NB4 (cell line): ENCODE measurements around the gene HBA1.

ENCODE experiments used
- POLR2A ChIP-seq: IDR thresholded peaks from 2 replicates; pipeline ENCODE4 v1.6.1; 2011; ENCODE audit warnings: mild to moderate bottlenecking; ENCODE audit not compliant: insufficient read length; ENCODE audit errors: extremely low read depth
- TF ChIP-seq, protein P1 (sequence below): IDR thresholded peaks from one replicate; pipeline ENCODE4 v1.5.1; 2012; ENCODE audit warnings: low read depth, low read length

DNA sequence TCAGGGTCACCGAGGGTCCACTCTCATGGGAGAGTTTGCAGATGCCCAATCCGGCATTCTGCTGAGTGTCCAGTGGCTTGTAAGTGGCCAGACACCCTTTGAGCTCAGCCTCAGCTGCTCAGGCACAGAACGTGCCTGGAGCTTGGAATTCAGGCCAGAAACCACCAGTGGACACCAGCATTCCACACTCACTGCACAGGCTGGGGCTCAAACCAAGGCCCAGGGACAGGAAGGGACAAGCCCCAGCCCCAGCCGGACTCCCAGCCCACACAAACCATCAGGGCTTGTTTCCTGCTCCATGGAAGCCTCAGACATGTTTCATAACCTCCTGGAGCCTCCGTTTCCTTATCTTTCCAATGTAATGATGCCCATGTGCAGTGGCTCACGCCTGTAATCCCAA, 33.0 kb upstream of the HBA1 start:
- TF ChIP-seq, protein P1, sequence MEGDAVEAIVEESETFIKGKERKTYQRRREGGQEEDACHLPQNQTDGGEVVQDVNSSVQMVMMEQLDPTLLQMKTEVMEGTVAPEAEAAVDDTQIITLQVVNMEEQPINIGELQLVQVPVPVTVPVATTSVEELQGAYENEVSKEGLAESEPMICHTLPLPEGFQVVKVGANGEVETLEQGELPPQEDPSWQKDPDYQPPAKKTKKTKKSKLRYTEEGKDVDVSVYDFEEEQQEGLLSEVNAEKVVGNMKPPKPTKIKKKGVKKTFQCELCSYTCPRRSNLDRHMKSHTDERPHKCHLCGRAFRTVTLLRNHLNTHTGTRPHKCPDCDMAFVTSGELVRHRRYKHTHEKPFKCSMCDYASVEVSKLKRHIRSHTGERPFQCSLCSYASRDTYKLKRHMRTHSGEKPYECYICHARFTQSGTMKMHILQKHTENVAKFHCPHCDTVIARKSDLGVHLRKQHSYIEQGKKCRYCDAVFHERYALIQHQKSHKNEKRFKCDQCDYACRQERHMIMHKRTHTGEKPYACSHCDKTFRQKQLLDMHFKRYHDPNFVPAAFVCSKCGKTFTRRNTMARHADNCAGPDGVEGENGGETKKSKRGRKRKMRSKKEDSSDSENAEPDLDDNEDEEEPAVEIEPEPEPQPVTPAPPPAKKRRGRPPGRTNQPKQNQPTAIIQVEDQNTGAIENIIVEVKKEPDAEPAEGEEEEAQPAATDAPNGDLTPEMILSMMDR: no peak
- TF ChIP-seq POLR2A: no peak
